GM19035 (cell line): ENCODE measurements around the gene COIL.
A peak's percentile ranks its signal among the peaks of the same experiment; 100 is the strongest.

Experiments used
- ATAC-seq: cut with Tn5 transposase; IDR thresholded peaks from one replicate; pipeline ENCODE4 v1.9.1; 2021; ENCODE audit not compliant: unreplicated experiment

COIL gene

GRCh38 chr17:56910509-56911235 lies 50.2 kb downstream of the COIL start:
- ATAC-seq, result no peak

DNA sequence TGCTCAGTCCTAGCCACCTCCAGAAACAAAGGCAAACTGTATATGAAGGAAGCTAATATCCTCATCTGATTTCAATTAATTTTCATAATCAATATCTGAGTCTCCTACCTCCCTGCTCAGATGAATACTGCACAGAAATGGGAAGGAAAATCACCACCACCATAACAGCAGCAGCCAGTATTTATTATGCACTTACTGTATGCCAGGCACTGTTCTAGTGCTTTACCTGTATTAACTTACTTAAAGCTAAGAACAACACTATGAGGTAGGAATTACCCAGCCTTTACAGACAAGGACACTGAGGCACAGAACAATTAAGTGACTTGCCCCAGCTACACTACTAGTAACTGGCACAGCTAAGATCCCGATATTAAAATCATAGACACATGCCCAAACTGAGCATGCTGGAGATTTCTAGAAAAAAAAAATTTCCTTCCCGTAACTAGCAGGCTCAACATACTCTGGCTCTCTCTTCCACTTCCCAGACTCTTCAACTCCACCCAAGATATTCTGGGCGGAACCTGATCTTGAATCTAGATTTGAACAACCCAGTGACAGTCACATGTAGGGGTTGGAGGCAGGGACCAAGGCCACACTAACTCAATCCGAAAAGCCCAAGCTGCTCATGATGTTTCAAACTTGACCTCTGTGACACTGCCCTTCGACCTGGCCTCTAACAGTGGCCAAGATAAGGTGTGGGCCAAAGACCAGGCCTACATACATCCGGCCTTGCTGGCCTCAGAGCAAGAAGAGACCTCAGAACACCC lies 50.9 kb downstream of the COIL start:
- ATAC-seq, result no peak

GRCh38 chr17:56908001-56908542 lies 52.8 kb downstream of the COIL start:
- ATAC-seq, result peak; percentile 69

- no peak for ATAC-seq
These were observed 57.3 kb downstream of the COIL start for GRCh38 chr17:56903560-56903959.

DNA sequence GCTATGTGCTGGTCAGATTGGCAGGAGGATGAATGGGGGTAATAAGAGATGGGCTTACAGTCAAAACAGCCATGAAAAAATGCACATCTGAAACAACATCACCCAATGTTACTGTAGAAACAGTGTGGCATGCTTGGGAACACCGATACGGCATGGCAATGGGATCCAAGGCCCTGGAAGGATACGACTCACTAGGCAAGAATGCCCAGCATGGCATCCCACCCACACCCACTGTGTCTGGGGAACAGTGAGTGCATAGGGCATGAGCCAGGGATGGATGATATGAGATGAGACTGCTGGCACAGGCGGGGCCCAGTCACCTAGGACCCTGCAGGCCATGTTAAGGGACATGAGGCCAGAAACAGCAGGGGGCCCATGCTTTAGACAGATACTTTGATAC lies 58.5 kb downstream of the COIL start:
- ATAC-seq, result no peak

DNA sequence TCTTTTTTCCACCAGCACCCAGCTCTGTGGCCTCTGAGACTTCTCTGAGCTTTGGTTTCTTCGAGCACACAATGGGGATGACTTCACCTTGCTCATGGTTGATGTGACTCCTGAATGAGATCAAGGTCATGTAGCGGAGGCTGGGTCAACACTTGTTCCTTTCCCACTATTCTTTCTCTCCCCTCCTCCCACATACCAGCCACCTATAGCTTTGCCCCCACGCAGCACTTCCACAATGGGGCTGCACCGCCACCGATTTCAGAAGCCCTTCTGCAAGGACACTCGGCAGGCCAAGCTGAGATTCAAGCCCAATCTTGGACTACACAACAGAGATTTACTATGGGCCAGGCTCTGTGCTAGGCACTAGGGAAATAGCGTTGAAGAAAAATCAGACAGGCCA lies 61.4 kb downstream of the COIL start:
- no peak for ATAC-seq

- ATAC-seq, result no peak
These were observed 62.0 kb downstream of the COIL start for GRCh38 chr17:56898874-56899273.

- no peak for ATAC-seq
These were observed 63.0 kb downstream of the COIL start for GRCh38 chr17:56897646-56898424.

DNA sequence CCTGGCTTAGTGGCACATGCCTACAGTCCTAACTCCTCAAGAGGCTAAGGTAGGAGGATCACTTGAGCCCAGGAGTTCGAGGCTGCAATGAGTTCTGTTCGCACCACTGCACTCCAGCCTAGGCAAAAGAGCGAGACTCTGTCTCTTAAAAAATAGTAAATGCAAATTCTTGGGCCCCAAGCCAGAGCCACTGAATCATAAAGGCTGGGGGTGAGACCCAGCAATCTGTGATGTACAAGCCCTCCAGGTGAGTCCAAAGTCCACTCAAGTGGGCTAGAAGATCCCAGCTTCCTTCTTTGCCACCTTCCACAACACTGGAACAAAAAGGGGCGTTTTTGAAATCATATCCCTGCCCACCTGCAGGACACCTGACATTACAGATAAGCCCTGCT lies 63.9 kb downstream of the COIL start:
- no peak for ATAC-seq

DNA sequence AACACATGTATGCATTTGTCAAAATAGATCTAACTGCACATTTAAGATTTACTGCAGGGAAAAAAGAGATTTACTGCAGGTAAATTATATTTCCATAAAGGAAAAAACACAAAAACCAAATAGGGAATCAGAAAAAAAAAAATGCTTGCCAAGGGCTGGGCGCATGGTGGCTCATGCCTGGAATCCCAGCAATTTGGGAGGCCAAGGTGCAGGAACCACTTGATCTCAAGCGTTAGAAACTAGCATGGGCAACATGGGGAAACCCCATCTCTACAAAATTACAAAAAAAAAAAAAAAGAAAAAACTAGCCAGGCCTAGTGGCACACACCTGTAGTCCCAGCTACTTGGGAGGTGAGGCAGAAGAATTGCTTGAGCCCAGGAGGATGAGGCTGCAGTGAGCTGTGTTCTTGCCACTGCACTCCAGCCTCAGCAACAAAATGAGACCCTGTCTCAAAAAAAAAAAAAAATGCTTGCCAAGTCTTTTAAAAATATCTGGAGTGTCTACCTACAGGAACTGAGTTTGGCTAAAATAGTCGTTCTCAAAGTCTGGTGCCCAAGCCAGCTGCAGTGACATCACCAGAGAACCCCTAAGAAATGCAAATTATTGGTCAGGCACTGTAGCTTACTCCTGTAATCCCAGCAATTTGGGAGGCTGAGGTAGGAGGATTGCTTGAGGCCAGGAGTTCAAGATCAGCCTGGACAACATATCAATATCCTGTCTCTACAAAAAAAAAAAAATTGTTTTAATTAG lies 64.5 kb downstream of the COIL start:
- ATAC-seq, result no peak

GRCh38 chr17:56894859-56895455 lies 65.9 kb downstream of the COIL start:
- no peak for ATAC-seq

DNA sequence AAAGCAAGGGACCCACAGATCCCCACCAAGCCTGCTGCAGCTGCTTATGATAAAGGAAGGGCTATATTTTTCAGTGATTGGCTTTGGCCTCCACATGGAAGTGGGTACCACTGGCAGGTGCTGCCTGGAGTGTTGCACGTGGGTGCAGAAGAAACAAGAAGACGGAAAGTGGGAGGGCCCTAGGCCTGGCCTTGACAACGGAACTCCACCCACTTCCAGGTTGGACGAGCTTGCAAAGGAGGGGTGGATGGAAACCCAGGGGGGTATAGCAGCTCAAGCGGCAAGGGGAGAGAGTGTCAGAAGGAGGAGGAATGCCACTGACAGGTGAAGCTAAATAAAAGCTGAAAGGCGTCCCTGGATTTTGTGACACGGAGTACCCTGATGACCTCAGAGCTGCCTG lies 67.3 kb downstream of the COIL start:
- ATAC-seq, result no peak

DNA sequence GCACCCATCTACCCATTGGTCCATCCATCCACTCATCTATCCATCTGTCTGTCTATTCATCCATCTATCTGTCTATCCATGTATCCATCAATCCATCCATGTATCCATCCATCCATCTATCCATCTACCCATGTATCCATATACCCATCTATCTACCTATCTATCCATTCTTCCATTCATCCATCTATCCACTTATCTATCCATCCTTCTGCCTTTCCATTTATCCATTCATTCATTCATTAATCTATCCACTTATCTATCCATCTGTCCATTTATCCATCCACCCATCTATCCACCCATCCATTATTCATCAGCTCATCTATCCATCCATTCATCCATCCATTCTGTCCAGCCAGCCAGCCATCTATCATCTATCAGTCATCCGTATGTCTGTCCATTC lies 68.5 kb downstream of the COIL start:
- no peak for ATAC-seq

GRCh38 chr17:56891751-56892150 lies 69.1 kb downstream of the COIL start:
- ATAC-seq, result no peak

- ATAC-seq, result no peak
These were observed 69.8 kb downstream of the COIL start for GRCh38 chr17:56890906-56891674.

- no peak for ATAC-seq
These were observed 70.5 kb downstream of the COIL start for GRCh38 chr17:56890390-56890789.
